HUES64 (cell line): ENCODE data around the gene ZCCHC8.
"Not testable (repeated sequence)": the region's sequence is repeated elsewhere in the genome, so short reads cannot be mapped to it uniquely, and the experiment has no call there.

Experiments used
- H3K27ac ChIP-seq: 2 replicates; pipeline ENCODE4 v1.7.0; 2013; ENCODE audit warnings: low read depth, low read length, inconsistent platforms
- H3K27me3 ChIP-seq: 2 replicates; pipeline ENCODE4 v1.6.1; 2013; ENCODE audit warnings: mild to moderate bottlenecking, low read length; ENCODE audit not compliant: insufficient read depth
- H3K36me3 ChIP-seq: 2 replicates; pipeline ENCODE4 v1.6.1; 2013; ENCODE audit warnings: mild to moderate bottlenecking, low read length; ENCODE audit not compliant: insufficient read depth
- H3K4me1 ChIP-seq: 2 replicates; pipeline ENCODE4 v1.6.1; 2013; ENCODE audit warnings: mild to moderate bottlenecking, low read length, moderate library complexity; ENCODE audit not compliant: insufficient read depth
- H3K4me3 ChIP-seq: 2 replicates; pipeline ENCODE4 v1.5.1; 2013; ENCODE audit warnings: mild to moderate bottlenecking, low read length, moderate library complexity
- H3K9ac ChIP-seq: 2 replicates; pipeline ENCODE4 v1.6.1; 2013; ENCODE audit warnings: mild to moderate bottlenecking, low read depth, low read length
- H3K9me3 ChIP-seq: 2 replicates; pipeline ENCODE4 v1.6.1; 2013; ENCODE audit warnings: low read depth, low read length; ENCODE audit not compliant: insufficient read depth
- WGBS: fragments of 150-250, 120-280 bp; methylation state at CpG from one replicate; pipeline ENCODE4 v1.1.7; 2013; ENCODE audit warnings: missing lambda C conversion rate; 5-methylcytosine and 5-hydroxymethylcytosine counted together

ZCCHC8 gene

GRCh38 chr12:122469856-122470255 is 30.9 kb downstream of the ZCCHC8 start:
- H3K4me1 ChIP-seq, H3K9me3 ChIP-seq, H3K4me3 ChIP-seq, H3K9ac ChIP-seq, H3K27ac ChIP-seq, H3K27me3 ChIP-seq: not testable (repeated sequence)
- WGBS = 88% methylated on average over 6 of the region's 6 CpGs
- peaks cover 31% of the 10 kb centered on the region for H3K36me3 ChIP-seq

GRCh38 chr12:122467983-122468382 is 32.7 kb downstream of the ZCCHC8 start:
- Histone ChIP-seq H3K4me1 (no peaks in the 10 kb centered on the region), H3K27ac (no peak overlapping the region), H3K9ac (no peak overlapping the region), H3K9me3 (no peaks in the 10 kb centered on the region), H3K27me3 (no peaks in the 10 kb centered on the region), H3K4me3 (no peak overlapping the region), H3K36me3 (peaks cover 13% of the 10 kb centered on the region)
- 89% methylated on average over 4 of the region's 4 CpGs for WGBS

- 92% methylated on average over 15 of the region's 17 CpGs for WGBS
Measured at GRCh38 chr12:122464317-122465042, 36.3 kb downstream of the ZCCHC8 start.

GRCh38 chr12:122460641-122461040 is 40.1 kb downstream of the ZCCHC8 start:
- H3K4me1 ChIP-seq = no peaks in the 10 kb centered on the region
- 88% methylated on average over 2 of the region's 2 CpGs for WGBS
- H3K36me3 ChIP-seq = no peaks in the 10 kb centered on the region
- no peaks in the 10 kb centered on the region for H3K27me3 ChIP-seq
- H3K9me3 ChIP-seq = no peaks in the 10 kb centered on the region
- H3K27ac ChIP-seq = no peak overlapping the region
- H3K4me3 ChIP-seq = no peak overlapping the region
- H3K9ac ChIP-seq = no peak overlapping the region

More at GRCh38 chr12:122464317-122465042, 36.3 kb downstream of the ZCCHC8 start:
- H3K36me3 ChIP-seq, H3K4me1 ChIP-seq, H3K27ac ChIP-seq, H3K4me3 ChIP-seq, H3K9me3 ChIP-seq, H3K27me3 ChIP-seq, H3K9ac ChIP-seq: not testable (repeated sequence)

GRCh38 chr12:122460061-122460460 is 40.7 kb downstream of the ZCCHC8 start:
- H3K27ac ChIP-seq = no peak overlapping the region
- H3K36me3 ChIP-seq = no peaks in the 10 kb centered on the region
- no peaks in the 10 kb centered on the region for H3K27me3 ChIP-seq
- 90% methylated on average over 7 of the region's 7 CpGs for WGBS
- no peak overlapping the region for H3K9ac ChIP-seq
- H3K4me1 ChIP-seq = no peaks in the 10 kb centered on the region
- no peak overlapping the region for H3K4me3 ChIP-seq
- no peaks in the 10 kb centered on the region for H3K9me3 ChIP-seq

GRCh38 chr12:122459211-122459610 is 41.5 kb downstream of the ZCCHC8 start:
- WGBS = 100% methylated on average over 2 of the region's 2 CpGs
- H3K9me3 ChIP-seq = no peaks in the 10 kb centered on the region
- no peaks in the 10 kb centered on the region for H3K27me3 ChIP-seq
- H3K4me1 ChIP-seq = no peaks in the 10 kb centered on the region
- no peak overlapping the region for H3K4me3 ChIP-seq
- no peak overlapping the region for H3K27ac ChIP-seq
- H3K36me3 ChIP-seq = no peaks in the 10 kb centered on the region
- H3K9ac ChIP-seq = no peak overlapping the region

GRCh38 chr12:122458105-122459035 is 42.4 kb downstream of the ZCCHC8 start:
- 94% methylated on average over 17 of the region's 17 CpGs for WGBS
- Histone ChIP-seq H3K27me3 (no peaks in the 10 kb centered on the region), H3K27ac (no peak overlapping the region), H3K4me3 (no peak overlapping the region), H3K4me1 (no peaks in the 10 kb centered on the region), H3K9ac (no peak overlapping the region), H3K9me3 (no peaks in the 10 kb centered on the region), H3K36me3 (no peaks in the 10 kb centered on the region)

GRCh38 chr12:122457627-122458026 is 43.1 kb downstream of the ZCCHC8 start:
- Histone ChIP-seq H3K9ac (no peak overlapping the region), H3K27me3 (no peaks in the 10 kb centered on the region), H3K27ac (no peak overlapping the region), H3K36me3 (no peaks in the 10 kb centered on the region), H3K4me3 (no peak overlapping the region), H3K4me1 (no peaks in the 10 kb centered on the region), H3K9me3 (no peaks in the 10 kb centered on the region)
- 86% methylated on average over 2 of the region's 2 CpGs for WGBS

GRCh38 chr12:122454739-122455138 is 46.0 kb downstream of the ZCCHC8 start:
- H3K4me3 ChIP-seq = no peak overlapping the region
- H3K36me3 ChIP-seq = no peaks in the 10 kb centered on the region
- no peak overlapping the region for H3K9ac ChIP-seq
- 76% methylated on average over 6 of the region's 6 CpGs for WGBS
- H3K4me1 ChIP-seq = no peaks in the 10 kb centered on the region
- no peaks in the 10 kb centered on the region for H3K27me3 ChIP-seq
- H3K27ac ChIP-seq = no peak overlapping the region
- no peaks in the 10 kb centered on the region for H3K9me3 ChIP-seq

- Histone ChIP-seq H3K27ac (no peak overlapping the region), H3K4me3 (no peak overlapping the region), H3K9ac (no peak overlapping the region), H3K4me1 (no peaks in the 10 kb centered on the region), H3K9me3 (no peaks in the 10 kb centered on the region), H3K27me3 (no peaks in the 10 kb centered on the region), H3K36me3 (no peaks in the 10 kb centered on the region)
- 94% methylated on average over 12 of the region's 12 CpGs for WGBS
Measured at GRCh38 chr12:122454250-122454721, 46.4 kb downstream of the ZCCHC8 start.

GRCh38 chr12:122452701-122453285 is 47.9 kb downstream of the ZCCHC8 start:
- Histone ChIP-seq H3K9me3 (no peaks in the 10 kb centered on the region), H3K36me3 (no peaks in the 10 kb centered on the region), H3K27me3 (no peaks in the 10 kb centered on the region), H3K27ac (no peak overlapping the region), H3K9ac (no peak overlapping the region), H3K4me1 (no peaks in the 10 kb centered on the region), H3K4me3 (no peak overlapping the region)
- WGBS = 92% methylated on average over 10 of the region's 11 CpGs
